WTC11 (cell line): ENCODE measurements around the gene AGAP1. TPM values are rescaled to one million over a fixed set of nuclear protein-coding genes. Genes with fewer than 3 reads are reported as not detected.

Experiments used
- ATAC-seq: fragments of 200-7000 bp; cut with Tn5 transposase; 2 replicates; pipeline ENCODE4 v1.10.0; 2021; ENCODE audit warnings: mild to moderate bottlenecking, moderate library complexity
- CTCF ChIA-PET: fragments of 300-600 bp; sonication (Branson Sonifier 250); formaldehyde crosslinking; loops from one replicate; lab custom pipeline; 2021; ENCODE audit warnings: antibody characterized with exemption; lab: Charles Lee
- POLR2A ChIA-PET: fragments of 350-600 bp; sonication (Branson Sonifier 250); formaldehyde crosslinking; loops from one replicate; lab custom pipeline; 2021; ENCODE audit warnings: antibody characterized with exemption; lab: Charles Lee
- DNase-seq: peaks from one replicate; pipeline ENCODE4 v3.0.0; 2021; ENCODE audit warnings: low spot score
- H3K27ac Mint-ChIP-seq: 2 replicates; pipeline ENCODE4 v1.8.0; 2021; ENCODE audit warnings: mixed read lengths
- H3K27me3 Mint-ChIP-seq: 2 replicates; pipeline ENCODE4 v1.8.0; 2021; ENCODE audit warnings: low read depth, mild to moderate bottlenecking, moderate library complexity, mixed read lengths
- H3K36me3 Mint-ChIP-seq: 2 replicates; pipeline ENCODE4 v1.8.0; 2021; ENCODE audit warnings: mixed read lengths
- H3K4me1 Mint-ChIP-seq: 2 replicates; pipeline ENCODE4 v1.8.0; 2022; ENCODE audit warnings: mixed read lengths
- H3K4me3 Mint-ChIP-seq: 2 replicates; pipeline ENCODE4 v1.8.0; 2021; ENCODE audit warnings: mild to moderate bottlenecking, moderate library complexity, mixed read lengths
- H3K9me3 Mint-ChIP-seq: 2 replicates; pipeline ENCODE4 v1.8.0; 2021; ENCODE audit warnings: mixed read lengths
- ARID4B ChIP-seq: sonication (generic); formaldehyde crosslinking; IDR thresholded peaks from 2 replicates; pipeline ENCODE4 v1.8.0; 2023; ENCODE audit warnings: missing genetic modification reagents, mild to moderate bottlenecking, borderline replicate concordance
- ATF2 ChIP-seq: sonication (generic); formaldehyde crosslinking; IDR thresholded peaks from 2 replicates; pipeline ENCODE4 v1.8.1; 2022; ENCODE audit warnings: low read depth, missing genetic modification reagents, borderline replicate concordance
- ATF6 ChIP-seq: sonication (generic); formaldehyde crosslinking; IDR thresholded peaks from 2 replicates; pipeline ENCODE4 v1.8.1; 2023; ENCODE audit warnings: mild to moderate bottlenecking, missing genetic modification reagents
- CDX4 ChIP-seq: fragments of 250-450 bp; sonication (Bioruptor Pico); IDR thresholded peaks from 2 replicates; pipeline ENCODE4 v1.9.0; 2021; ENCODE audit warnings: moderate library complexity, mild to moderate bottlenecking, inconsistent platforms, borderline replicate concordance
- CREB1 ChIP-seq: sonication (generic); formaldehyde crosslinking; IDR thresholded peaks from 2 replicates; pipeline ENCODE4 v1.8.0; 2023; ENCODE audit warnings: mild to moderate bottlenecking, missing genetic modification reagents
- EMX1 ChIP-seq: fragments of 250-450 bp; sonication (Bioruptor Pico); IDR thresholded peaks from 2 replicates; pipeline ENCODE4 v1.8.0; 2021; ENCODE audit warnings: mild to moderate bottlenecking
- ERG ChIP-seq: fragments of 250-450 bp; sonication (Bioruptor Pico); IDR thresholded peaks from 2 replicates; pipeline ENCODE4 v1.8.0; 2021; ENCODE audit warnings: mild to moderate bottlenecking
- ESRRA ChIP-seq: sonication (generic); formaldehyde crosslinking; IDR thresholded peaks from 2 replicates; pipeline ENCODE4 v1.8.1; 2022; ENCODE audit warnings: mild to moderate bottlenecking, missing genetic modification reagents, borderline replicate concordance
- ETV6 ChIP-seq: sonication (generic); formaldehyde crosslinking; IDR thresholded peaks from 2 replicates; pipeline ENCODE4 v1.8.1; 2022; ENCODE audit warnings: mild to moderate bottlenecking, missing genetic modification reagents
- HMGA2 ChIP-seq: fragments of 250-450 bp; sonication (Bioruptor Pico); IDR thresholded peaks from 2 replicates; pipeline ENCODE4 v1.4.0; 2021; ENCODE audit warnings: mild to moderate bottlenecking, moderate library complexity
- MLX ChIP-seq: sonication (generic); formaldehyde crosslinking; IDR thresholded peaks from 2 replicates; pipeline ENCODE4 v1.8.1; 2023; ENCODE audit warnings: mild to moderate bottlenecking, missing genetic modification reagents, moderate library complexity
- NFE2L1 ChIP-seq: sonication (generic); formaldehyde crosslinking; IDR thresholded peaks from 2 replicates; pipeline ENCODE4 v1.8.1; 2023; ENCODE audit warnings: missing genetic modification reagents
- PREB ChIP-seq: sonication (generic); formaldehyde crosslinking; IDR thresholded peaks from 2 replicates; pipeline ENCODE4 v1.8.1; 2022; ENCODE audit warnings: mild to moderate bottlenecking, missing genetic modification reagents, moderate library complexity, borderline replicate concordance
- SMAD3 ChIP-seq: sonication (generic); formaldehyde crosslinking; IDR thresholded peaks from 2 replicates; pipeline ENCODE4 v1.8.0; 2022; ENCODE audit warnings: missing genetic modification reagents, mild to moderate bottlenecking, borderline replicate concordance
- SMAD4 ChIP-seq: sonication (generic); formaldehyde crosslinking; IDR thresholded peaks from 2 replicates; pipeline ENCODE4 v1.8.0; 2022; ENCODE audit warnings: mild to moderate bottlenecking, missing genetic modification reagents
- TP53 ChIP-seq: sonication (generic); formaldehyde crosslinking; IDR thresholded peaks from 2 replicates; pipeline ENCODE4 v1.8.1; 2023; ENCODE audit warnings: mild to moderate bottlenecking, missing genetic modification reagents
- ZNF317 ChIP-seq: sonication (generic); formaldehyde crosslinking; IDR thresholded peaks from 2 replicates; pipeline ENCODE4 v1.8.1; 2023; ENCODE audit warnings: low read depth, mild to moderate bottlenecking, moderate library complexity, missing genetic modification reagents, borderline replicate concordance
- ZNF396 ChIP-seq: fragments of 250-450 bp; sonication (Bioruptor Pico); IDR thresholded peaks from 2 replicates; pipeline ENCODE4 v1.8.0; 2021; ENCODE audit warnings: mild to moderate bottlenecking, moderate library complexity, borderline replicate concordance
- total RNA-seq: library from RNA; stranded (reverse); gene quantifications from 3 replicates; pipeline ENCODE4 v1.2.3, GENCODE V29; 2021

The AGAP1 gene
- total RNA-seq, 1 experiment from 2014 or later: 49.3 TPM

- TF ChIP-seq MLX (CRISPR knock-in tag): no peak
- no peak for TF ChIP-seq ATF6 (CRISPR knock-in tag)
- TF ChIP-seq ETV6: no peak
- no peak for TF ChIP-seq CREB1 (CRISPR knock-in tag)
- TF ChIP-seq SMAD3 (CRISPR knock-in tag): no peak
- no peak for TF ChIP-seq SMAD4 (CRISPR knock-in tag)
- no peak for TF ChIP-seq NFE2L1 (CRISPR knock-in tag)
- TF ChIP-seq ZNF396 (CRISPR knock-in tag): no peak
- TF ChIP-seq ZNF317: no peak
- TF ChIP-seq ATF2 (CRISPR knock-in tag): no peak
These were observed 349.1 kb downstream of the AGAP1 start (continued) for GRCh38 chr2:235842941-235843340.

- Mint-ChIP-seq H3K27me3 (no peaks in the 10 kb centered on the region), H3K4me3 (no peak overlapping the region), H3K27ac (no peak overlapping the region), H3K4me1 (peaks cover 17% of the 10 kb centered on the region), H3K9me3 (no peaks in the 10 kb centered on the region), H3K36me3 (no peaks in the 10 kb centered on the region)
- POLR2A ChIA-PET: no interaction called here
- ATAC-seq (no peak), DNase-seq (no peak)
- TF ChIP-seq TP53 (CRISPR knock-in tag): no peak
- no peak for TF ChIP-seq ERG (CRISPR knock-in tag)
- TF ChIP-seq CDX4 (CRISPR knock-in tag): no peak
- CTCF ChIA-PET: no interaction called here
These were observed 349.9 kb downstream of the AGAP1 start for GRCh38 chr2:235843591-235844395.

GRCh38 chr2:235844561-235844960 lies 350.7 kb downstream of the AGAP1 start:
- DNase-seq: no peak
- Mint-ChIP-seq H3K27ac (peak overlapping the region; percentile 32; the same call in 1 of the 2 replicates), H3K9me3 (no peaks in the 10 kb centered on the region), H3K4me1 (peaks cover 18% of the 10 kb centered on the region), H3K27me3 (no peaks in the 10 kb centered on the region), H3K4me3 (no peak overlapping the region), H3K36me3 (no peaks in the 10 kb centered on the region)
- ChIA-PET POLR2A (no interaction called here), CTCF (no interaction called here)
- ATAC-seq: no peak
- no peak for TF ChIP-seq ZNF317
- no peak for TF ChIP-seq ESRRA (CRISPR knock-in tag)
- TF ChIP-seq PREB (CRISPR knock-in tag): no peak
- TF ChIP-seq EMX1 (CRISPR knock-in tag): no peak
- TF ChIP-seq ARID4B (CRISPR knock-in tag): no peak
- TF ChIP-seq HMGA2 (CRISPR knock-in tag): no peak
